CD14-positive monocyte (primary cell): Measurements from ENCODE around the gene ONECUT3. TPM values are rescaled to one million over a fixed set of nuclear protein-coding genes. Genes with fewer than 3 reads are reported as not detected.
A peak's percentile ranks its signal among the peaks of the same experiment; 100 is the strongest.

ENCODE experiments used
- DNase-seq, 3 donors: peaks; one replicate each; pipeline ENCODE4 v3.0.0-alpha.2; 2011 to 2022
- H2AFZ ChIP-seq: 2 replicates; pipeline ENCODE4 v1.6.0; 2012; ENCODE audit warnings: mild to moderate bottlenecking, low read depth, low read length, inconsistent platforms; ENCODE audit not compliant: insufficient read depth, poor library complexity, severe bottlenecking
- H3K27ac ChIP-seq, 2 donors: 1 replicate in 1 of 2; 2 replicates in 1 of 2; pipeline ENCODE4 v1.5.1; 2012 to 2013; ENCODE audit warnings: low read length in 2 of 2, control low read depth in 1 of 2, inconsistent platforms in 1 of 2, low read depth in 1 of 2, mild to moderate bottlenecking in 1 of 2
- H3K27me3 ChIP-seq, 2 donors: one replicate each; pipeline versions ENCODE4 v1.6.0 to v1.6.1; 2011 to 2013; ENCODE audit warnings: low read length in 2 of 2; ENCODE audit not compliant: control insufficient read depth in 2 of 2, insufficient read depth in 2 of 2
- H3K36me3 ChIP-seq, 2 donors: replicated peaks in 1 of 2; 1 replicate in 1 of 2; 2 replicates in 1 of 2; pipeline versions ENCODE4 v1.5.1 to v1.6.1; 2012 to 2013; ENCODE audit warnings: low read length in 2 of 2, control low read depth in 1 of 2, inconsistent platforms in 1 of 2, mild to moderate bottlenecking in 1 of 2; ENCODE audit not compliant: insufficient read depth in 2 of 2, control insufficient read depth in 1 of 2
- H3K4me1 ChIP-seq, 2 donors: 1 replicate in 1 of 2; 2 replicates in 1 of 2; pipeline versions ENCODE4 v1.5.1 to v1.6.1; 2012 to 2013; ENCODE audit warnings: low read length in 2 of 2, control low read depth in 1 of 2, inconsistent platforms in 1 of 2, mild to moderate bottlenecking in 1 of 2, moderate library complexity in 1 of 2; ENCODE audit not compliant: insufficient read depth in 2 of 2, control insufficient read depth in 1 of 2
- H3K4me2 ChIP-seq: replicated peaks from 2 replicates; pipeline ENCODE3; 2012; ENCODE audit warnings: low read length, moderate library complexity, mild to moderate bottlenecking; ENCODE audit not compliant: poor library complexity, severe bottlenecking; ENCODE audit errors: extremely low read depth
- H3K4me3 ChIP-seq, 3 experiments: fragments of 200-600 bp in 1 of 3; sonication (generic) in 1 of 3; replicated peaks in 1 of 3; 1 replicate in 2 of 3; 2 replicates in 1 of 3; pipeline ENCODE4 v1.5.1; 2011 to 2013; ENCODE audit warnings: low read length in 3 of 3, mild to moderate bottlenecking in 3 of 3, control low read depth in 2 of 3, low read depth in 2 of 3, inconsistent platforms in 1 of 3, moderate library complexity in 1 of 3
- H3K79me2 ChIP-seq: 2 replicates; pipeline ENCODE4 v1.6.0; 2012; ENCODE audit warnings: mild to moderate bottlenecking, control low read depth, inconsistent platforms, low read length, moderate library complexity; ENCODE audit not compliant: insufficient read depth
- H3K9ac ChIP-seq: 2 replicates; pipeline ENCODE4 v1.6.0; 2017; ENCODE audit warnings: low read length, mild to moderate bottlenecking; ENCODE audit not compliant: insufficient read depth, poor library complexity, severe bottlenecking
- H3K9me3 ChIP-seq, 2 donors: replicated peaks in 1 of 2; 1 replicate in 1 of 2; 2 replicates in 1 of 2; pipeline versions ENCODE4 v1.5.1 to v1.6.1; 2012 to 2013; ENCODE audit warnings: low read length in 2 of 2, control low read depth in 1 of 2; ENCODE audit not compliant: control insufficient read depth in 1 of 2, insufficient read depth in 1 of 2
- H4K20me1 ChIP-seq: 2 replicates; pipeline ENCODE4 v1.6.0; 2012; ENCODE audit warnings: mild to moderate bottlenecking, low read length, control low read depth, moderate library complexity; ENCODE audit not compliant: insufficient read depth
- H3K27ac Mint-ChIP-seq, 7 donors: one replicate each; pipeline ENCODE4 v1.8.0; 2020; ENCODE audit warnings: mild to moderate bottlenecking in 7 of 7, mixed read lengths in 7 of 7, moderate library complexity in 6 of 7, inconsistent platforms in 2 of 7
- H3K27me3 Mint-ChIP-seq, 3 donors: one replicate each; pipeline ENCODE4 v1.8.0; 2021 to 2022; ENCODE audit warnings: low read depth in 3 of 3, mild to moderate bottlenecking in 3 of 3, mixed read lengths in 3 of 3, moderate library complexity in 3 of 3, inconsistent platforms in 1 of 3
- H3K36me3 Mint-ChIP-seq, 2 donors: one replicate each; pipeline ENCODE4 v1.8.0; 2020; ENCODE audit warnings: mixed read lengths in 2 of 2, inconsistent platforms in 1 of 2, mild to moderate bottlenecking in 1 of 2
- H3K4me1 Mint-ChIP-seq: one replicate; pipeline ENCODE4 v1.8.0; 2020; ENCODE audit warnings: mild to moderate bottlenecking, mixed read lengths
- H3K4me3 Mint-ChIP-seq, 2 donors: one replicate each; pipeline ENCODE4 v1.8.0; 2020; ENCODE audit warnings: mild to moderate bottlenecking in 2 of 2, mixed read lengths in 2 of 2, moderate library complexity in 1 of 2
- H3K9me3 Mint-ChIP-seq, 7 donors: one replicate each; pipeline ENCODE4 v1.8.0; 2020 to 2022; ENCODE audit warnings: mixed read lengths in 7 of 7, mild to moderate bottlenecking in 6 of 7, moderate library complexity in 6 of 7, inconsistent platforms in 2 of 7
- WGBS: methylation state at CpG from one replicate; pipeline ENCODE4 v1.1.5; 2013; ENCODE audit warnings: missing lambda C conversion rate; ENCODE audit not compliant: insufficient coverage; 5-methylcytosine and 5-hydroxymethylcytosine counted together
- intact Hi-C, 2 donors: fragments of 100-400 bp; cut with micrococcal nuclease; formaldehyde crosslinking; loops; one replicate each; pipeline versions ENCODE4 v1.15.0 to v1.15.1; 2023
- polyA plus RNA-seq, 3 donors: library from polyadenylated mRNA; depleted of rRNA in 1 of 3; unstranded in 2 of 3; stranded (reverse) in 1 of 3; fragments of 300-500 nt in 2 of 3; fragments of >200 nt in 1 of 3; fragmentation: Illumina TruSeq in 2 of 3; gene quantifications; 1 replicate in 2 of 3; 2 replicates in 1 of 3; pipeline ENCODE4 v1.2.3, GENCODE V29; 2012 to 2021
- TF ChIP-seq, protein P1 (sequence below): fragments of 200-600 bp; IDR thresholded peaks from one replicate; pipeline ENCODE4 v1.8.0; 2022; ENCODE audit warnings: antibody characterized with exemption, mild to moderate bottlenecking

Gene ONECUT3
- polyA plus RNA-seq, 3 donors: not detected

- H3K4me3 Mint-ChIP-seq: no peak overlapping the region
- TF ChIP-seq, protein P1, sequence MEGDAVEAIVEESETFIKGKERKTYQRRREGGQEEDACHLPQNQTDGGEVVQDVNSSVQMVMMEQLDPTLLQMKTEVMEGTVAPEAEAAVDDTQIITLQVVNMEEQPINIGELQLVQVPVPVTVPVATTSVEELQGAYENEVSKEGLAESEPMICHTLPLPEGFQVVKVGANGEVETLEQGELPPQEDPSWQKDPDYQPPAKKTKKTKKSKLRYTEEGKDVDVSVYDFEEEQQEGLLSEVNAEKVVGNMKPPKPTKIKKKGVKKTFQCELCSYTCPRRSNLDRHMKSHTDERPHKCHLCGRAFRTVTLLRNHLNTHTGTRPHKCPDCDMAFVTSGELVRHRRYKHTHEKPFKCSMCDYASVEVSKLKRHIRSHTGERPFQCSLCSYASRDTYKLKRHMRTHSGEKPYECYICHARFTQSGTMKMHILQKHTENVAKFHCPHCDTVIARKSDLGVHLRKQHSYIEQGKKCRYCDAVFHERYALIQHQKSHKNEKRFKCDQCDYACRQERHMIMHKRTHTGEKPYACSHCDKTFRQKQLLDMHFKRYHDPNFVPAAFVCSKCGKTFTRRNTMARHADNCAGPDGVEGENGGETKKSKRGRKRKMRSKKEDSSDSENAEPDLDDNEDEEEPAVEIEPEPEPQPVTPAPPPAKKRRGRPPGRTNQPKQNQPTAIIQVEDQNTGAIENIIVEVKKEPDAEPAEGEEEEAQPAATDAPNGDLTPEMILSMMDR: no peak
Observed at GRCh38 chr19:1787116-1787515, 33.8 kb downstream of the ONECUT3 start.

DNA sequence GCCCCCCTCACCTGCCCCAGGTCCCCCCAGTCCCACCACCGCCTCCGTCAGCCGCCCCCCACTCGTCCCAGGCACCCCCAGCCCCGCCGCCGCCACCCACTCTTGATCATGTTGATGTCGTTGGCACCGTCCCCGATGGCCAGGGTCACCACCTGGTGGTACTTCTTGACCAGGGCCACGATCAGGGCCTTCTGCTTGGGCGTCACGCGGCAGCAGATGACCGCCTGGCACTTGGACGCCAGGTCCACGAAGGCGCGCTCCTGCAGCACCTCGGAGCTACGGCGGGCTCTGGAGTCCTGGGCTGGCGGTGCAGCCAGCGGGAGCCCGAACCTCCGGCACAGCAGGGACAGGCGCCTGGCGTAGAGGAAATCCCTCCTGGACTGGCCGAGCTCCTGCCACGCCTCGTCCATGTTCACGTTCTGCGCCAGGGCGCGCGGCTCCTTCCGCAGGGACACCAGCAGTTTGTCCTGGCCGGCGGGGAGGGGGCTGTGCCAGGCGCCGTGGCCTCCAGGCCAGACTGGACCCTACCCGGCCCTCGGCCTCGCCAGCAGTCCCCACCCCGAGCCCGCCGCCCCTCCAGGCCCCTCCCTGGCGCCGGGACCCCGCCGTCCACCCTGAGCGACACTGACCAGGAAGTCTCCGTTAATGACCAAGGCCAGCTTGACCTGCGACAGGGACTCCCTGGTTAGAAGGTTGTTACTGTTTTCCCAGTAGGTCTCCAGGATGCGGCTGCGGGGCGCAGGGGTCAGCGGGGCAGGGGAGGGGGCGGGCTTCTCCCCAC is 36.1 kb downstream of the ONECUT3 start:
- DNase-seq: no peak
- Mint-ChIP-seq H3K4me1 (no peaks in the 10 kb centered on the region), H3K4me3 (peak overlapping the region in 1 of 2 donors; percentile 42), H3K36me3 (no peaks in the 10 kb centered on the region), H3K27me3 (peaks cover 8 to 41% (median 18%) of the 10 kb centered on the region in 3 donors), H3K9me3 (peaks cover 0 to 9% (median 7%) of the 10 kb centered on the region in 7 donors), H3K27ac (no peak overlapping the region)
- Histone ChIP-seq H3K9me3 (peaks cover 0 to 6% of the 10 kb centered on the region in 2 donors), H3K79me2 (no peaks in the 10 kb centered on the region), H3K4me1 (peaks cover 0 to 6% of the 10 kb centered on the region in 2 donors), H3K9ac (peak overlapping the region; percentile 15), H2AFZ (peak overlapping the region; percentile 50), H3K36me3 (no peaks in the 10 kb centered on the region), H4K20me1 (no peaks in the 10 kb centered on the region), H3K27ac (no peak overlapping the region), H3K4me3 (peak overlapping the region in 1 of 3 experiments; percentile 47), H3K27me3 (peaks cover 0 to 7% of the 10 kb centered on the region in 2 donors), H3K4me2 (peak overlapping the region; percentile 66)
- TF ChIP-seq, protein P1: no peak
- WGBS: 26% methylated on average over 46 of the region's 59 CpGs
- intact Hi-C loops: loop anchor here in 1 of 2 donors (5.0 kb wide), 1 partner anchor 38 kb away; no protein-coding TSS in a partner anchor

More at GRCh38 chr19:1787116-1787515, 33.8 kb downstream of the ONECUT3 start:
- no peak overlapping the region for H3K9ac ChIP-seq
- Mint-ChIP-seq H3K36me3 (no peaks in the 10 kb centered on the region), H3K27me3 (peaks cover 16 to 55% (median 28%) of the 10 kb centered on the region in 3 donors), H3K27ac (no peak overlapping the region), H3K9me3 (peaks cover under 1 to 16% (median 11%) of the 10 kb centered on the region in 7 donors), H3K4me1 (no peaks in the 10 kb centered on the region)
- peaks cover 0 to 18% of the 10 kb centered on the region in 2 donors for H3K27me3 ChIP-seq
- H2AFZ ChIP-seq: no peak overlapping the region
- H4K20me1 ChIP-seq: no peaks in the 10 kb centered on the region
- 82% methylated on average over 3 of the region's 8 CpGs for WGBS
- H3K36me3 ChIP-seq: no peaks in the 10 kb centered on the region
- H3K4me2 ChIP-seq: no peak overlapping the region
- DNase-seq: no peak
- no peak overlapping the region for H3K4me3 ChIP-seq
- H3K27ac ChIP-seq: no peak overlapping the region
- H3K79me2 ChIP-seq: no peaks in the 10 kb centered on the region
- intact Hi-C loops: loop anchor here in 1 of 2 donors (5.0 kb wide), 1 partner anchor 40 kb away; no protein-coding TSS in a partner anchor
- H3K4me1 ChIP-seq: peaks cover 0 to 6% of the 10 kb centered on the region in 2 donors
- peaks cover 0 to 9% of the 10 kb centered on the region in 2 donors for H3K9me3 ChIP-seq
